Esophagus muscularis mucosa (tissue), 4 donors: ENCODE results near the gene ACTA1.

Experiments
- EP300 ChIP-seq: sonication (generic); formaldehyde crosslinking; IDR thresholded peaks from one replicate; pipeline ENCODE4 v1.6.1; 2017; ENCODE audit warnings: antibody characterized with exemption
- POLR2A ChIP-seq: fragments of 450-650 bp; IDR thresholded peaks from one replicate; pipeline ENCODE4 v1.6.1; 2017; ENCODE audit warnings: antibody characterized with exemption, moderate library complexity, mild to moderate bottlenecking, low read depth
- POLR2AphosphoS5 ChIP-seq, 2 donors: sonication (generic); formaldehyde crosslinking; IDR thresholded peaks; one replicate each; pipeline ENCODE4 v1.6.1; 2017; ENCODE audit warnings: antibody characterized with exemption in 2 of 2
- TF ChIP-seq, protein P1 (sequence below), 3 experiments: fragments of 200-600 bp in 2 of 3; fragments of 450-650 bp in 1 of 3; sonication (generic) in 2 of 3; IDR thresholded peaks; one replicate each; pipeline ENCODE4 v1.5.1; 2017 to 2019; ENCODE audit warnings: antibody characterized with exemption in 3 of 3, mild to moderate bottlenecking in 2 of 3, moderate library complexity in 1 of 3

DNA sequence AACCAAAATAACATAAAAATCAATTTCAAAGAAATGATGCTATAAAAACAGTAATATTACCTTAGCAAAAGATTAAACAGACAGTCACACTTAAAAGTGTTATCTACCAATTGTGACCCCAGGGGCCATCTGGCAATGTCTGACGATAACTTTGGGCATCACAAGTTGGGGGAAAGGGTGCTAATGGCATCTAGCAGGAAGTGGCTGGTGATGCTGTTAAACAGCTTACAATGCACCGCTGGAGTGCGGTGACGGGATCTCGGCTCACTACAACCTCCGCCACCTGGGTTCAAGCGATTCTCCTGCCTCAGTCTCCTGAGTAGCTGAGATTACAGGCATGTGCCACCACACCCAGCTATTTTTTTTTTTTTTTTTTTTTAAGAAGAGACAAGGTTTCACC, 46.6 kb upstream of the ACTA1 start:
- TF ChIP-seq, protein P1, sequence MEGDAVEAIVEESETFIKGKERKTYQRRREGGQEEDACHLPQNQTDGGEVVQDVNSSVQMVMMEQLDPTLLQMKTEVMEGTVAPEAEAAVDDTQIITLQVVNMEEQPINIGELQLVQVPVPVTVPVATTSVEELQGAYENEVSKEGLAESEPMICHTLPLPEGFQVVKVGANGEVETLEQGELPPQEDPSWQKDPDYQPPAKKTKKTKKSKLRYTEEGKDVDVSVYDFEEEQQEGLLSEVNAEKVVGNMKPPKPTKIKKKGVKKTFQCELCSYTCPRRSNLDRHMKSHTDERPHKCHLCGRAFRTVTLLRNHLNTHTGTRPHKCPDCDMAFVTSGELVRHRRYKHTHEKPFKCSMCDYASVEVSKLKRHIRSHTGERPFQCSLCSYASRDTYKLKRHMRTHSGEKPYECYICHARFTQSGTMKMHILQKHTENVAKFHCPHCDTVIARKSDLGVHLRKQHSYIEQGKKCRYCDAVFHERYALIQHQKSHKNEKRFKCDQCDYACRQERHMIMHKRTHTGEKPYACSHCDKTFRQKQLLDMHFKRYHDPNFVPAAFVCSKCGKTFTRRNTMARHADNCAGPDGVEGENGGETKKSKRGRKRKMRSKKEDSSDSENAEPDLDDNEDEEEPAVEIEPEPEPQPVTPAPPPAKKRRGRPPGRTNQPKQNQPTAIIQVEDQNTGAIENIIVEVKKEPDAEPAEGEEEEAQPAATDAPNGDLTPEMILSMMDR (IDR thresholded peaks at IDR 0.05): no peak
- TF ChIP-seq POLR2A (no peak), POLR2AphosphoS5 (IDR thresholded peaks at IDR 0.05) (no peak), EP300 (no peak)
